NCI-H1092 treated with DMSO at 0.1 percent for 48 hours (cell line): ENCODE results near the gene B9D2.
"Not testable (repeated sequence)": the region's sequence is repeated elsewhere in the genome, so short reads cannot be mapped to it uniquely, and the experiment has no call there.

ENCODE experiments used
- DNase-seq: peaks from one replicate; lab custom pipeline; 2025; lab: John Stamatoyannopoulos, UW

B9D2 gene

GRCh38 chr19:41363753-41364523, at the start of gene B9D2:
B9D2 (minus strand) TSS chr19:41364149; CDS start chr19:41363519, 630 bp downstream.
- DNase-seq, result peak; percentile 98

GRCh38 chr19:41412953-41413352, 49.0 kb upstream of the B9D2 start:
- DNase-seq, result no peak

- DNase-seq, result no peak
Observed at GRCh38 chr19:41411968-41412265, 48.0 kb upstream of the B9D2 start.

- no peak for DNase-seq
Observed at GRCh38 chr19:41411100-41411967, 47.4 kb upstream of the B9D2 start.

GRCh38 chr19:41410336-41411054, 46.5 kb upstream of the B9D2 start:
- no peak for DNase-seq

GRCh38 chr19:41409288-41409687, 45.3 kb upstream of the B9D2 start:
- DNase-seq, result no peak

- not testable (repeated sequence) for DNase-seq
Observed at GRCh38 chr19:41408846-41409245, 44.9 kb upstream of the B9D2 start.

- DNase-seq, result no peak
Observed at GRCh38 chr19:41408256-41408655, 44.3 kb upstream of the B9D2 start.

GRCh38 chr19:41407271-41407670, 43.3 kb upstream of the B9D2 start:
- no peak for DNase-seq

- no peak for DNase-seq
Observed at GRCh38 chr19:41405776-41406175, 41.8 kb upstream of the B9D2 start.

GRCh38 chr19:41403181-41403970, 39.4 kb upstream of the B9D2 start:
- no peak for DNase-seq

- DNase-seq, result no peak
Observed at GRCh38 chr19:41402010-41402409, 38.1 kb upstream of the B9D2 start.

GRCh38 chr19:41401483-41401882, 37.5 kb upstream of the B9D2 start:
- no peak for DNase-seq

GRCh38 chr19:41399525-41399924, 35.6 kb upstream of the B9D2 start:
- no peak for DNase-seq

- no peak for DNase-seq
Observed at GRCh38 chr19:41399091-41399490, 35.1 kb upstream of the B9D2 start.

- no peak for DNase-seq
Observed at GRCh38 chr19:41398598-41398997, 34.6 kb upstream of the B9D2 start.

- DNase-seq, result no peak
Observed at GRCh38 chr19:41398050-41398418, 34.1 kb upstream of the B9D2 start.

- peak; percentile 99 for DNase-seq
Observed at GRCh38 chr19:41397086-41398049, 33.4 kb upstream of the B9D2 start, which contains the start of the genes BCKDHA and EXOSC5. BCKDHA (plus strand) TSS chr19:41397818; CDS start chr19:41397828, 10 bp downstream. EXOSC5 (minus strand) TSS chr19:41397359; CDS start chr19:41397328, 31 bp downstream.

GRCh38 chr19:41395355-41395754, 31.4 kb upstream of the B9D2 start:
- DNase-seq, result no peak

- DNase-seq, result no peak
Observed at GRCh38 chr19:41392775-41393174, 28.8 kb upstream of the B9D2 start.
